ENCODE data around the gene PTPRS.

GRCh38 chr19:5296021-5296420, 44.6 kb downstream of the PTPRS start:
- no peak for TF ChIP-seq CTCF (IDR thresholded peaks at IDR 0.05; ENCODE audit: insufficient read depth, low read depth, low read length)
- no peak for TF ChIP-seq EZH2 (IDR thresholded peaks at IDR 0.05; ENCODE audit: insufficient read depth, low read length)
